IPS DF 6.9 (cell line): Measurements from ENCODE around the gene THSD4.

Source experiments
- DNase-seq: peaks from one replicate; pipeline ENCODE4 v3.0.0-alpha.2; 2013; ENCODE audit warnings: low read depth, low spot score
- H3K27ac ChIP-seq: one replicate; pipeline ENCODE4 v1.5.1; 2013; ENCODE audit warnings: low read length, control low read depth
- H3K27me3 ChIP-seq: 2 replicates; pipeline ENCODE4 v1.6.1; 2013; ENCODE audit warnings: mild to moderate bottlenecking, low read length; ENCODE audit not compliant: control insufficient read depth, insufficient read depth
- H3K36me3 ChIP-seq: 2 replicates; pipeline ENCODE4 v1.6.1; 2013; ENCODE audit warnings: low read length; ENCODE audit not compliant: control insufficient read depth, insufficient read depth
- H3K4me1 ChIP-seq: 2 replicates; pipeline ENCODE4 v1.6.1; 2013; ENCODE audit warnings: low read length; ENCODE audit not compliant: control insufficient read depth, insufficient read depth
- H3K4me3 ChIP-seq: 2 replicates; pipeline ENCODE4 v1.5.1; 2013; ENCODE audit warnings: mild to moderate bottlenecking, low read length
- H3K9me3 ChIP-seq: 2 replicates; pipeline ENCODE4 v1.6.1; 2013; ENCODE audit warnings: low read length, inconsistent platforms; ENCODE audit not compliant: control insufficient read depth, insufficient read depth
- WGBS: extraction: QIAGEN DNeasy Blood & Tissue Kit; methylation state at CpG from one replicate; pipeline ENCODE4 v1.1.7; 2013; ENCODE audit warnings: mixed read lengths, missing lambda C conversion rate; ENCODE audit not compliant: insufficient read length, insufficient coverage; 5-methylcytosine and 5-hydroxymethylcytosine counted together

Gene THSD4

DNA sequence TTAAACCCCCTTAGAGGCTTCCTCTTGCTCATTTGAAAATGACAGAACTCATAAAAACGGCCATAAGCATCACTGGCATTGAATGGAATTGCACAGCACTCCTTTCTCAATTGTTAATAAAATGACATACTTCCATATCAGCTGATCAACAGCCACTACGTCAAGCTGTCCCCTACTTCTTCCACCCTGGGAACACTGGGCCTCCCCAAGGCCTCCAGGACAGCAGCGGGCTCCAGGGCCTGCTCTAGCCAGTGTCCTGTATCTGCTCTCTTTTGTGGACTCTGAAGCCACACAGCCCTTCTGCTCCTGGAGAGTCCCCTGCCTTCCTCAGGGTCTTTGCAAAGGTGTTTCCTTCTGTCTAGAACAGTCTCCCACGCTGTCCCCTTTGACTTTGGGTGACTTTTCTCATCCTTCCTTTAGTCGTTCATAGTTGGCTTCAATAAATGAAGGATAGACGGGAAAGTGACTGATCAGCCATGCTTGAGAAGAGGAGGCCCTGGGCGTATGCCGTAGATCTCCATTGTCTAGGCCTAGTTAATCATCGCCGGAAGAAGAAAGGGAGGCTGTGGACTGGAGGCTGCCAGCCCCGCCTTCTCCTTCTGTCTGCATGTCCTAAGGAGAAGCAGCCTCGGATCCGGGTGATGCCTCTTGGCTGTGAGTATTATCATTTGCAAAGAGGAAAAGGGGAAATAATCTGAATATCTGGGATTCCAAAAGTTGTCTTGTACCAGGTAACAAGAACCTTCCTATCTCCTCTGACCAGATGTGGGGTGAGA, 4.7 kb upstream of the THSD4 start:
- Histone ChIP-seq H3K27me3 (no peaks in the 10 kb centered on the region), H3K4me3 (no peak overlapping the region), H3K36me3 (no peaks in the 10 kb centered on the region), H3K27ac (no peak overlapping the region), H3K4me1 (no peaks in the 10 kb centered on the region), H3K9me3 (no peaks in the 10 kb centered on the region)
- WGBS, result no CpG with 5 or more reads among the region's 13 CpGs
- no peak for DNase-seq

- WGBS, result no CpG with 5 or more reads among the region's 1 CpG
- Histone ChIP-seq H3K27me3 (no peaks in the 10 kb centered on the region; the same call in 1 of the 2 replicates), H3K27ac (no peak overlapping the region), H3K4me1 (no peaks in the 10 kb centered on the region), H3K9me3 (no peaks in the 10 kb centered on the region), H3K4me3 (no peak overlapping the region), H3K36me3 (no peaks in the 10 kb centered on the region)
- DNase-seq, result no peak
Observed at GRCh38 chr15:71111181-71111565, 4.1 kb upstream of the THSD4 start.

DNA sequence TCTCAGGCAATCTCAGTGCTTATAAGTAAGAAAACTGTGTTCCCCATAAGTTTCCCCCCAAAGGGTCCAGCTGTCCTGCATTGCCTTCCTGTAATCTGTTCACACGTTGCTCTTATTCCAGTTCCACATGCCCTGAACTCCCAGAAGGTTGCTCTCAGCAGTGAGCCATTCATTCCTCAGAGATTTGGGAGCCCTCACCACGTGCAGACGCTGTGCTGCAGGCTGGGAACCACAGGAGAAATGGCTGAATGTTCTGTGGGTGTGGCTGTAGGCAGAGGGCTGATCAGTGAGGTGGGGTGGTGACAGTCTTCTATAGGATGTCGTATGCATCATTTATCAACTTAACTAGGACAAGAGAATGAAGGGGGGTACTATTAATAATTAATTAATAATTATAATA, 3.3 kb upstream of the THSD4 start:
- Histone ChIP-seq H3K27ac (no peak overlapping the region), H3K27me3 (peaks cover 5% of the 10 kb centered on the region; the same call in 1 of the 2 replicates), H3K4me1 (no peaks in the 10 kb centered on the region), H3K36me3 (no peaks in the 10 kb centered on the region), H3K4me3 (no peak overlapping the region), H3K9me3 (no peaks in the 10 kb centered on the region)
- no peak for DNase-seq
- no CpG with 5 or more reads among the region's 4 CpGs for WGBS

DNA sequence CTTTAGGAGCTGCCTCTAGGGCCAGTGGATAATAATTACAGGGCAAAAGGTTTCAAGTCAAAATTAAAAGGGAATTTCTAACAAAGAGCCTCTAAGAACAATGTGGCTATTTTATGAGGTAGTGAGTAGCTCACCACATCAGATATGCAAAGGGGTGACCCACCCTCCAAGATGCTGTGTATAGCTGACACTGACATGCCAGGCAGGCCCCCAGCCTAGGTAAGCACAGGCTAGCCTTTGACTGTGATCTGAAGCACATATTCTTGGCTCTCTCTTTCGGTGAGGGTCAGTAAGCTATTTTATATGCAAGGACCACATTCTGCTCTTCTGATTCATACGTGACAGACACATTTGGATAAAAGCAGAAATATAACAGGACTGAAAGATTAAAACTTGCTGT, 2.8 kb upstream of the THSD4 start:
- DNase-seq, result no peak
- no CpG with 5 or more reads among the region's 2 CpGs for WGBS
- no peaks in the 10 kb centered on the region for H3K4me1 ChIP-seq
- H3K9me3 ChIP-seq, result no peaks in the 10 kb centered on the region
- no peak overlapping the region for H3K4me3 ChIP-seq
- H3K27me3 ChIP-seq, result peaks cover 5% of the 10 kb centered on the region; the same call in 1 of the 2 replicates
- no peak overlapping the region for H3K27ac ChIP-seq
- no peaks in the 10 kb centered on the region for H3K36me3 ChIP-seq

DNA sequence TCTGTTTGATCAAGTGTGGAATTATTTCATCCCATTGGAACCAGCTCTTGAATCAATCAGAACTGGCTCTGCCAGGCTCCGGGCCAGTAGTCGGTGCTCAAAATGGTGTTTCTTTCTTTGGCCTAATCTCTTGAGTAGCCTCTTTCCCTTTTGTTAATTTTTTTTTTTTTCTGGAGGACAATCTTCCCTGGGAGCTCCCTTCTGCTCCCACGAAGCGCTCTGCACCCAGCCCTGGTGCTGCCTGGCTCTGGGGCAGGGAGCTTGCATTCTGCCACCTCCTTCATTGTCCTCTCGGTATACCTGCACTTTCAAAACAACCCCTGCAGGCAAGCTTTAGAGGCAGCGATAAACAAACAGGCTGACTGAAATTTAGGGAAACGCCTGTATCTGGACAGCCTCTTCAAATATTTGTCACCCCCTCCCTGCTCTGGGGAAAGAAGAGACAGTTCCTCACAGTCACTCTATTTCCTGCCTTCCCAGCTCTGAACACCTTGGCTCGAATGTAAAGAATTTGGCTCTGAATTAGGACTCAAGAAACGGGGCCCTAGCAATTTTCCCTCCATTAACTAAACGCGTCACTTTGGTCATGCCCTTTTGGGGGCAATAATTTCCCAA, 1.1 kb upstream of the THSD4 start:
- no CpG with 5 or more reads among the region's 11 CpGs for WGBS
- Histone ChIP-seq H3K4me1 (no peaks in the 10 kb centered on the region), H3K9me3 (no peaks in the 10 kb centered on the region), H3K27ac (no peak overlapping the region), H3K4me3 (no peak overlapping the region), H3K36me3 (no peaks in the 10 kb centered on the region), H3K27me3 (peaks cover 5% of the 10 kb centered on the region; the same call in 1 of the 2 replicates)
- DNase-seq, result no peak

DNA sequence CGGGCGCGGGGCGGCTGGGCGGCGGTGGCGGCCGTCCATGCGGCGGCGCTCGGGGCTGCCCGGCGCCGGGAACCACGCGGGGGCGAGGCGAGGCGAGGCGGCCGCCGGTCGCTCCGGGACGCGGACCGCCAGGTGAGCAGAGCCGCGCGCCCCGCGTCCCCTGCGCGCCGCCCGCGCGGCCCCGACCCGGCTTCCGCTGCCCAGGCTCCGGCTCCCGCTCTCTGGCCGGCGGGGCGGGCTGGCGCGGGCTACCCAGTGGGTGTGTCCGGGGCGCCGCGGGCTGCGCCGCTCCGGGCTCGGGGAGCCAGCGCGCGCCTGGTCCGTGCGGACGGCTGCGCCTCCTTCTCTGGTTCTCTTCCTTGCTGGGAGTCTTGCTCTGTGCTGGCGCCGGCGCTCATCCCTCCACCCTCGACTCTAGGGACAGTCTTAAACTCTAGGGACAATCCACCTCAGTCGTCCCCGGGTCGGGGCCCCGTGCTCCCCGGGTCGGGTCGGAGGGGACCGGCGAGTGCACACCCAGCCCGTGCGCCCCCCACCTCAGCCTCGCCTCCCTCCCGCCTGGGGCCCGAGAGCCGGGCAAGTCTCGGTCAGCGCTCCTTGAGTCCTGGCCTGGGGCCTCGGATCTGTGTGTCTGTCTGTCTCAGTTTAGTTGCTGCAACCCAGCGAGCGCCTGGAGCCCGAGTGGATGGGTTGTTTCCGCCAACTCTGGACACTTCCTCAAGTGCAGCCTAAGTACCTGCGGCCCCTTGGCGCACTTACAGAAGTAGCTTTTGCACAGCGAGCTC, 488 bp downstream of the THSD4 start:
- no peak for DNase-seq
- H3K36me3 ChIP-seq, result no peaks in the 10 kb centered on the region
- no peaks in the 10 kb centered on the region for H3K9me3 ChIP-seq
- H3K27ac ChIP-seq, result no peak overlapping the region
- H3K27me3 ChIP-seq, result peaks cover 5% of the 10 kb centered on the region; the same call in 1 of the 2 replicates
- peak overlapping the region; percentile 46 for H3K4me3 ChIP-seq
- peaks cover 3% of the 10 kb centered on the region for H3K4me1 ChIP-seq
- no CpG with 5 or more reads among the region's 93 CpGs for WGBS

- Histone ChIP-seq H3K36me3 (no peaks in the 10 kb centered on the region), H3K27ac (no peak overlapping the region), H3K9me3 (no peaks in the 10 kb centered on the region), H3K4me1 (peaks cover 3% of the 10 kb centered on the region), H3K4me3 (peak overlapping the region; percentile 46; the same call in 1 of the 2 replicates), H3K27me3 (peaks cover 5% of the 10 kb centered on the region; the same call in 1 of the 2 replicates)
- no CpG with 5 or more reads among the region's 13 CpGs for WGBS
- DNase-seq, result no peak
Observed at GRCh38 chr15:71116366-71116765, 1.1 kb downstream of the THSD4 start.

GRCh38 chr15:71116942-71117341, 1.7 kb downstream of the THSD4 start:
- Histone ChIP-seq H3K27ac (no peak overlapping the region), H3K9me3 (no peaks in the 10 kb centered on the region), H3K36me3 (no peaks in the 10 kb centered on the region), H3K4me1 (peaks cover 5% of the 10 kb centered on the region), H3K27me3 (peaks cover 5% of the 10 kb centered on the region; the same call in 1 of the 2 replicates), H3K4me3 (no peak overlapping the region)
- no CpG with 5 or more reads among the region's 3 CpGs for WGBS
- DNase-seq, result no peak

GRCh38 chr15:71117714-71118305, 2.5 kb downstream of the THSD4 start:
- no peak for DNase-seq
- no peak overlapping the region for H3K4me3 ChIP-seq
- H3K36me3 ChIP-seq, result no peaks in the 10 kb centered on the region
- peaks cover 5% of the 10 kb centered on the region; the same call in 1 of the 2 replicates for H3K27me3 ChIP-seq
- H3K4me1 ChIP-seq, result peaks cover 5% of the 10 kb centered on the region
- no peaks in the 10 kb centered on the region for H3K9me3 ChIP-seq
- WGBS, result no CpG with 5 or more reads among the region's 7 CpGs
- no peak overlapping the region for H3K27ac ChIP-seq

- Histone ChIP-seq H3K4me1 (peaks cover 5% of the 10 kb centered on the region), H3K9me3 (no peaks in the 10 kb centered on the region), H3K36me3 (no peaks in the 10 kb centered on the region), H3K27me3 (peaks cover 5% of the 10 kb centered on the region; the same call in 1 of the 2 replicates), H3K4me3 (no peak overlapping the region), H3K27ac (no peak overlapping the region)
- no peak for DNase-seq
- WGBS, result no CpG with 5 or more reads among the region's 5 CpGs
Observed at GRCh38 chr15:71118345-71118744, 3.1 kb downstream of the THSD4 start.
